Fibroblast of lung (primary cell): Measurements from ENCODE around the gene RNF43. TPM values are rescaled to one million over a fixed set of nuclear protein-coding genes. Genes with fewer than 3 reads are reported as not detected.

Source experiments
- DNase-seq, 2 donors: peaks; one replicate each; pipeline versions ENCODE4 v3.0.0 to v3.0.0-alpha.2; 2010; ENCODE audit warnings: low read depth in 2 of 2
- H2AFZ ChIP-seq: 2 replicates; pipeline ENCODE4 v1.5.1; 2012; ENCODE audit warnings: low read length, control low read depth, inconsistent platforms
- H3K27ac ChIP-seq: 2 replicates; pipeline ENCODE4 v1.5.1; 2011; ENCODE audit warnings: low read length, control low read depth; ENCODE audit not compliant: insufficient read depth
- H3K27me3 ChIP-seq: 2 replicates; pipeline ENCODE4 v1.5.1; 2011; ENCODE audit warnings: mild to moderate bottlenecking, low read length; ENCODE audit not compliant: control insufficient read depth, insufficient read depth
- H3K36me3 ChIP-seq: 2 replicates; pipeline ENCODE4 v1.5.1; 2011; ENCODE audit warnings: low read length; ENCODE audit not compliant: control insufficient read depth, insufficient read depth
- H3K4me1 ChIP-seq: 2 replicates; pipeline ENCODE4 v1.5.1; 2011; ENCODE audit warnings: low read length; ENCODE audit not compliant: control insufficient read depth, insufficient read depth; ENCODE audit errors: extremely low read depth
- H3K4me2 ChIP-seq: 2 replicates; pipeline ENCODE4 v1.5.1; 2011; ENCODE audit warnings: low read length, control low read depth; ENCODE audit not compliant: insufficient read depth; ENCODE audit errors: extremely low read depth
- H3K4me3 ChIP-seq, 4 experiments: fragments of 200-600 bp in 1 of 4; sonication (generic) in 1 of 4; replicated peaks in 1 of 4; 2 replicates each; pipeline ENCODE4 v1.5.1; 2011 to 2016; ENCODE audit warnings: low read length in 4 of 4, low read depth in 3 of 4, mild to moderate bottlenecking in 3 of 4, control low read depth in 2 of 4, inconsistent platforms in 1 of 4, mixed read lengths in 1 of 4; ENCODE audit not compliant: insufficient read depth in 1 of 4; ENCODE audit errors: control extremely low read depth in 1 of 4
- H3K79me2 ChIP-seq: 2 replicates; pipeline ENCODE4 v1.5.1; 2012; ENCODE audit warnings: mild to moderate bottlenecking, low read length, inconsistent platforms; ENCODE audit not compliant: control insufficient read depth, insufficient read depth
- H3K9ac ChIP-seq: 2 replicates; pipeline ENCODE4 v1.5.1; 2011; ENCODE audit warnings: mild to moderate bottlenecking, low read length, control low read depth; ENCODE audit not compliant: insufficient read depth
- H3K9me3 ChIP-seq: 2 replicates; pipeline ENCODE4 v1.5.1; 2012; ENCODE audit warnings: low read depth, low read length; ENCODE audit not compliant: control insufficient read depth, insufficient read depth
- H4K20me1 ChIP-seq: 2 replicates; pipeline ENCODE4 v1.5.1; 2011; ENCODE audit warnings: low read length; ENCODE audit not compliant: control insufficient read depth, insufficient read depth; ENCODE audit errors: extremely low read depth
- EZH2 ChIP-seq: IDR thresholded peaks from 2 replicates; pipeline ENCODE4 v1.5.1; 2012; ENCODE audit warnings: low read length, control low read depth, mild to moderate bottlenecking; ENCODE audit errors: missing control alignments
- polyA plus RNA-seq, 2 donors: library from polyadenylated mRNA; depleted of rRNA in 1 of 2; stranded (reverse) in 1 of 2; unstranded in 1 of 2; fragments of >200 nt; gene quantifications; 2 replicates each; pipeline ENCODE4 v1.2.1, GENCODE V29; 2011 to 2012; ENCODE audit warnings: missing spikeins in 1 of 2
- total RNA-seq: library from RNA; depleted of rRNA; stranded (reverse); fragments of >200 nt; gene quantifications from 2 replicates; pipeline ENCODE4 v1.2.1, GENCODE V29; 2014
- TF ChIP-seq, protein P1 (sequence below), 2 donors: IDR thresholded peaks in 1 of 2; conservative IDR thresholded peaks in 1 of 2; 1 replicate in 1 of 2; 2 replicates in 1 of 2; pipeline ENCODE4 v1.5.1; 2011 to 2012; ENCODE audit warnings: low read length in 2 of 2, control low read depth in 1 of 2, inconsistent platforms in 1 of 2, low read depth in 1 of 2, mild to moderate bottlenecking in 1 of 2

Gene RNF43
- total and polyA plus RNA-seq, 2 donors (not counting 1 experiment from before 2014, with no cell fraction given) = under 0.01 to 0.02 TPM

- H3K27me3 ChIP-seq = no peaks in the 10 kb centered on the region
- no peaks in the 10 kb centered on the region for H3K79me2 ChIP-seq
- no peak overlapping the region for H3K9ac ChIP-seq
- H3K9me3 ChIP-seq = no peaks in the 10 kb centered on the region
- no peaks in the 10 kb centered on the region for H3K4me1 ChIP-seq
- no peak for DNase-seq
- no peaks in the 10 kb centered on the region for H3K36me3 ChIP-seq
- no peak overlapping the region for H3K27ac ChIP-seq
- TF ChIP-seq EZH2 = no peak
- TF ChIP-seq, protein P1, sequence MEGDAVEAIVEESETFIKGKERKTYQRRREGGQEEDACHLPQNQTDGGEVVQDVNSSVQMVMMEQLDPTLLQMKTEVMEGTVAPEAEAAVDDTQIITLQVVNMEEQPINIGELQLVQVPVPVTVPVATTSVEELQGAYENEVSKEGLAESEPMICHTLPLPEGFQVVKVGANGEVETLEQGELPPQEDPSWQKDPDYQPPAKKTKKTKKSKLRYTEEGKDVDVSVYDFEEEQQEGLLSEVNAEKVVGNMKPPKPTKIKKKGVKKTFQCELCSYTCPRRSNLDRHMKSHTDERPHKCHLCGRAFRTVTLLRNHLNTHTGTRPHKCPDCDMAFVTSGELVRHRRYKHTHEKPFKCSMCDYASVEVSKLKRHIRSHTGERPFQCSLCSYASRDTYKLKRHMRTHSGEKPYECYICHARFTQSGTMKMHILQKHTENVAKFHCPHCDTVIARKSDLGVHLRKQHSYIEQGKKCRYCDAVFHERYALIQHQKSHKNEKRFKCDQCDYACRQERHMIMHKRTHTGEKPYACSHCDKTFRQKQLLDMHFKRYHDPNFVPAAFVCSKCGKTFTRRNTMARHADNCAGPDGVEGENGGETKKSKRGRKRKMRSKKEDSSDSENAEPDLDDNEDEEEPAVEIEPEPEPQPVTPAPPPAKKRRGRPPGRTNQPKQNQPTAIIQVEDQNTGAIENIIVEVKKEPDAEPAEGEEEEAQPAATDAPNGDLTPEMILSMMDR (conservative IDR thresholded peaks at IDR 0.05 in 1 of 2, IDR thresholded peaks at IDR 0.05 in 1 of 2; ENCODE audit: low read depth in 1 of 2, low read length in 2 of 2) = no peak
- H2AFZ ChIP-seq = no peak overlapping the region
- no peak overlapping the region for H3K4me2 ChIP-seq
- H4K20me1 ChIP-seq = no peaks in the 10 kb centered on the region
- H3K4me3 ChIP-seq = no peak overlapping the region
Measured at GRCh38 chr17:58377661-58378060, 39.7 kb downstream of the RNF43 start.

DNA sequence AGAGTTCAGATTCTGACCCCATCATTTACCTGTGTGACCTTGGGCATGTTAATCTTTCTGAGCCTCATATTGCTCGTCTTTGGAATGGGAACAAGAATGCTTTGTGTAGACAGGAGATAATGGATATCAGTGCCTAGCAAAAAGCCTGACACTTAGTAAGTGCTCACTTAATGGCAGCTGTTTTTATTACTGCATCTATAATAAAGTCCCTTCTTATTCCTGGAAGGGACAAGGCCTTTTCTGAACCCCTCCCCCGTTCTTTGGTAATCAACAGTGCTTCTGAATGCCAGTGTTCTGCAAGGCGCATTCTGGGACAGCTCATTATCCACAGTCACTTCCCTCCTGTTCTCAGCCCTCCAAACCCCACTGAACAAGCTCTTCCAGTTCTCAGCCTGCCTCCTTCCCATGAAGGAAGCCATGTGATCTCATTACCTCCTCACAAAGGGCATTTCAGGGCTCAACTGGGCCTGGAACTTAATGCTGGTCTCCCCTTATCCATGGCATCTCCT is 40.2 kb downstream of the RNF43 start:
- no peak overlapping the region for H3K4me2 ChIP-seq
- DNase-seq = no peak
- H3K9ac ChIP-seq = no peak overlapping the region
- no peaks in the 10 kb centered on the region for H3K27me3 ChIP-seq
- no peaks in the 10 kb centered on the region for H3K4me1 ChIP-seq
- no peak overlapping the region for H3K27ac ChIP-seq
- no peaks in the 10 kb centered on the region for H4K20me1 ChIP-seq
- TF ChIP-seq, protein P1 (conservative IDR thresholded peaks at IDR 0.05 in 1 of 2, IDR thresholded peaks at IDR 0.05 in 1 of 2; ENCODE audit: low read depth in 1 of 2, low read length in 2 of 2) = no peak
- TF ChIP-seq EZH2 = no peak
- no peak overlapping the region for H3K4me3 ChIP-seq
- H2AFZ ChIP-seq = no peak overlapping the region
- no peaks in the 10 kb centered on the region for H3K79me2 ChIP-seq
- no peaks in the 10 kb centered on the region for H3K36me3 ChIP-seq
- H3K9me3 ChIP-seq = no peaks in the 10 kb centered on the region

- Histone ChIP-seq H3K79me2 (no peaks in the 10 kb centered on the region), H3K36me3 (no peaks in the 10 kb centered on the region), H3K27ac (no peak overlapping the region), H4K20me1 (no peaks in the 10 kb centered on the region), H3K9ac (no peak overlapping the region), H3K27me3 (no peaks in the 10 kb centered on the region), H3K4me3 (no peak overlapping the region), H3K9me3 (no peaks in the 10 kb centered on the region), H3K4me1 (no peaks in the 10 kb centered on the region), H3K4me2 (no peak overlapping the region), H2AFZ (no peak overlapping the region)
- DNase-seq = no peak
- TF ChIP-seq, protein P1 (conservative IDR thresholded peaks at IDR 0.05 in 1 of 2, IDR thresholded peaks at IDR 0.05 in 1 of 2; ENCODE audit: low read depth in 1 of 2, low read length in 2 of 2) = no peak
- TF ChIP-seq EZH2 = no peak
Measured at GRCh38 chr17:58376472-58377000, 40.8 kb downstream of the RNF43 start.
